ENCODE results near the gene TBC1D3C. TPM values are rescaled to one million over a fixed set of nuclear protein-coding genes. Genes with fewer than 3 reads are reported as not detected.

Gene TBC1D3C
- total RNA-seq: 0.38 TPM in 1 of 2 replicates, not detected in the other

GRCh38 chr17:38068534-38068933 is at the start of gene TBC1D3C:
Gene TBC1D3C (minus strand): TSS chr17:38068634. CDS start chr17:38067066, 1,568 bp downstream.

Other genes starting within 250 kb of the TBC1D3C start
- gene TBC1D3K, start 144.2 kb downstream of the TBC1D3C start, total RNA-seq: not detected in 2 replicates
- gene TBC1D3L, start 79.6 kb downstream of the TBC1D3C start, total RNA-seq: 1.2 and 2.0 TPM in 2 replicates
- 0.47 TPM in 1 of 2 replicates, not detected in the other for gene TBC1D3D, start 64.7 kb downstream of the TBC1D3C start, total RNA-seq
- gene TBC1D3E, start 59.3 kb upstream of the TBC1D3C start, total RNA-seq: not detected in 2 replicates
- gene TBC1D3, start 123.9 kb upstream of the TBC1D3C start, total RNA-seq: not detected in 2 replicates
- gene MRPL45, start 228.5 kb upstream of the TBC1D3C start, total RNA-seq: 32.6 and 34.2 TPM in 2 replicates

Data from endothelial cell of coronary artery (primary cell).